Measurements from ENCODE around the gene OAS3.

OAS3 gene

GRCh38 chr12:112933129-112933505 lies 5.2 kb upstream of the OAS3 start:
- Histone ChIP-seq H3K4me3 (replicated peaks; ENCODE audit: insufficient read depth, low read length) (no peak overlapping the region), H3K27me3 (ENCODE audit: insufficient read depth, poor library complexity, severe bottlenecking) (no peaks in the 10 kb centered on the region), H3K27ac (replicated peaks) (no peak overlapping the region)
- DNase-seq (ENCODE audit: low read depth in 1 of 2, low spot score in 1 of 2) = no peak
- TF ChIP-seq REST (IDR thresholded peaks at IDR 0.05; ENCODE audit: insufficient replicate concordance, low read depth) (no peak), POLR2AphosphoS5 (IDR thresholded peaks at IDR 0.05; ENCODE audit: low read depth) (no peak), GABPA (IDR thresholded peaks at IDR 0.05; ENCODE audit: low read depth) (no peak), SPI1 (IDR thresholded peaks at IDR 0.05; ENCODE audit: borderline replicate concordance, low read depth) (no peak), CTCF (IDR thresholded peaks at IDR 0.05; ENCODE audit: insufficient read depth, low read length) (no peak)

- no peak for TF ChIP-seq GABPA (IDR thresholded peaks at IDR 0.05; ENCODE audit: low read depth)
- TF ChIP-seq REST (IDR thresholded peaks at IDR 0.05; ENCODE audit: insufficient replicate concordance, low read depth) = no peak
- no peak for TF ChIP-seq POLR2AphosphoS5 (IDR thresholded peaks at IDR 0.05; ENCODE audit: low read depth)
- TF ChIP-seq CTCF (IDR thresholded peaks at IDR 0.05; ENCODE audit: insufficient read depth, low read length) = no peak
- TF ChIP-seq SPI1 (IDR thresholded peaks at IDR 0.05; ENCODE audit: borderline replicate concordance, low read depth) = no peak
- no peak for DNase-seq (ENCODE audit: low read depth in 1 of 2, low spot score in 1 of 2)
- Histone ChIP-seq H3K27me3 (ENCODE audit: insufficient read depth, poor library complexity, severe bottlenecking) (no peaks in the 10 kb centered on the region), H3K27ac (replicated peaks) (no peak overlapping the region), H3K4me3 (replicated peaks; ENCODE audit: insufficient read depth, low read length) (no peak overlapping the region)
These were observed 2.0 kb upstream of the OAS3 start for GRCh38 chr12:112936264-112936663.

GRCh38 chr12:112936927-112937326 lies 1.3 kb upstream of the OAS3 start:
- H3K4me3 ChIP-seq (replicated peaks; ENCODE audit: insufficient read depth, low read length) = no peak overlapping the region
- TF ChIP-seq GABPA (IDR thresholded peaks at IDR 0.05; ENCODE audit: low read depth) (no peak), POLR2AphosphoS5 (IDR thresholded peaks at IDR 0.05; ENCODE audit: low read depth) (no peak), CTCF (IDR thresholded peaks at IDR 0.05; ENCODE audit: insufficient read depth, low read length) (no peak), SPI1 (IDR thresholded peaks at IDR 0.05; ENCODE audit: borderline replicate concordance, low read depth) (no peak), REST (IDR thresholded peaks at IDR 0.05; ENCODE audit: insufficient replicate concordance, low read depth) (no peak)
- H3K27me3 ChIP-seq (ENCODE audit: insufficient read depth, poor library complexity, severe bottlenecking) = no peaks in the 10 kb centered on the region
- DNase-seq (ENCODE audit: low read depth in 1 of 2, low spot score in 1 of 2) = no peak
- H3K27ac ChIP-seq (replicated peaks) = no peak overlapping the region

Measured in HL-60 (cell line).